DMS153 treated with DMSO at 0.1 percent for 48 hours (cell line): ENCODE data around the gene GGT1.
A peak's percentile ranks its signal among the peaks of the same experiment; 100 is the strongest.
"Not testable (repeated sequence)": the region's sequence is repeated elsewhere in the genome, so short reads cannot be mapped to it uniquely, and the experiment has no call there.

Source experiments
- DNase-seq: peaks from one replicate; lab custom pipeline; 2025; ENCODE audit not compliant: unreplicated experiment; lab: John Stamatoyannopoulos, UW

GGT1 gene

GRCh38 chr22:24583221-24584165 is 19.5 kb upstream of the GGT1 start:
- DNase-seq: peak; percentile 60

GRCh38 chr22:24584166-24584790 is 18.7 kb upstream of the GGT1 start:
- no peak for DNase-seq

DNA sequence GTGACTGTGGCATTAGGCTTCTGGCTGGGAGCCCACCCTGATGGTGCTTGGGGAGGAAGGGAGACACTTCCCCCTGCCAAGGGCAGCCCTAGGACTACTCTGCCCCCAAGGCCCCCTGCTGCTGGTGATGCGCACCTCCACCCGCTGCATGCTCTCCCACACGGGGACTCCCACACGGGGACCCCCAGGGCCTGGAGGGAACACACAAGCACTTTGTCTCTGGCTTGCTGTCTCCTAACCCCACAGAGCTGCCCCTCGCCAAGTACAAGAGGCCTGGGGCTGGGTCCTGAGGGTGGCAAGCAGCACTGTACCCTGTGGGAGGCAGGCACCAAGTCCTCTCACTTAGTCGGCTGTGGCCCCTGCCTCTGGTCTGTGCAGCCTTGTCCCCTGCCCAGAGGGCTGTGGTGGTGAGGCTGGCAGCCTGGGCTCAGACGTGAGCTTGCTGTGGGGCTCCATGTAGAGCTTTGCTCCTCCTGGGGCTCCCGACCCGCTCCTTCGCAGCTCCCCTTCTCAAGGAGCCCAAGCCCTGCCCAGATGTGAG is 18.1 kb upstream of the GGT1 start:
- DNase-seq: no peak

- DNase-seq: no peak
Observed at GRCh38 chr22:24585461-24585860, 17.5 kb upstream of the GGT1 start.

DNA sequence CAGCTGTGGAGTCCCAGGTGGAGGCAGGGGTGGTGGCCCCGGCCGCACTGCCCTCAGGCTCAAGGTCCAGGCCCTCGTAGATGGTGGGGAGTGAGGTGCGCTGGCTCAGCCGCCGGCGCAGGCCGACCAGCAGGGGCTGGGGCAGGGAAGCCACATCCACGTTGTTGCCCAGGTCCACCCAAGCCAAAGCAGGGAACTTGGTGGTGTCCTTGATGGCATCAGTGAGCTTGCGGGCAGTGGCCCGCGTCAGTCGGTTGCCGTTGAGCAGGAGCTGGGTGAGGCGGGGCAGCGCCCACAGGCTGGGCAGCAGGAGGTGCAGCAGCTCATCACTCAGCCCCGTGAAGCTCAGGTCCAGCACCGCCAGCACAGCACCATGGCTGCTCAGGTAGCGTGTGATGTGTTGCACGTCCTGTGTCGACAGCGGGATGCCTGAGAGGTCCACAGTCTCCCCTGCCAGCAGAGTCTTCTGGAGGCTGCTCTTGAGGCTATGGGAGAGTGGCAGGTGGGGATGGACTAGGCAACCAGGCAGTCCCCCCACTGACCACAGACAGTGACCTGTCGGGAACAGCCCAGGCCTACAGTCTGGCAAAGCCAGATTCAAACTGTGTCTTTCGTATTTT is 17.0 kb upstream of the GGT1 start:
- no peak for DNase-seq

DNA sequence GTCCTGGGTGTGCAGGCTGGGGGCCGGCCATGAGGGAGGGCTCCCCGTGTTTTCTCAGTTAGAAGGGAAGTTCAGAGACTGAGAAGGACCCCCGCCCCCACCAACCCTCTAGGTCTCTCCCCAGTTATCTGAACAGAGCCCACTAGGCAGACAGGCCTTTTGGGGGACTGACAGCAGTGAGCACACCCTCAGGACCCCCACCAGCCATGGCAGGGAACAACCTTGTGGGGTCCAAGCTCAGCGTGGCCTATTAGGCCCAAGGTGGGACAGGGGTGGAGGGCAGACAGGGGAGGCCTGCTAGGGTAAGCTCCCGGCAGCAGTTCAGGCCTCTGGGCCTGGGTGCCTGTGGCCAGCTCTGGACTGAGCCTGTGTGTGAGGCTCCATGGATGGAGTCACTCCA is 15.7 kb upstream of the GGT1 start:
- DNase-seq: no peak

- no peak for DNase-seq
Observed at GRCh38 chr22:24587948-24588347, 15.0 kb upstream of the GGT1 start.

GRCh38 chr22:24588381-24588756 is 14.6 kb upstream of the GGT1 start:
- no peak for DNase-seq

- no peak for DNase-seq
Observed at GRCh38 chr22:24588757-24589481, 14.1 kb upstream of the GGT1 start.

DNA sequence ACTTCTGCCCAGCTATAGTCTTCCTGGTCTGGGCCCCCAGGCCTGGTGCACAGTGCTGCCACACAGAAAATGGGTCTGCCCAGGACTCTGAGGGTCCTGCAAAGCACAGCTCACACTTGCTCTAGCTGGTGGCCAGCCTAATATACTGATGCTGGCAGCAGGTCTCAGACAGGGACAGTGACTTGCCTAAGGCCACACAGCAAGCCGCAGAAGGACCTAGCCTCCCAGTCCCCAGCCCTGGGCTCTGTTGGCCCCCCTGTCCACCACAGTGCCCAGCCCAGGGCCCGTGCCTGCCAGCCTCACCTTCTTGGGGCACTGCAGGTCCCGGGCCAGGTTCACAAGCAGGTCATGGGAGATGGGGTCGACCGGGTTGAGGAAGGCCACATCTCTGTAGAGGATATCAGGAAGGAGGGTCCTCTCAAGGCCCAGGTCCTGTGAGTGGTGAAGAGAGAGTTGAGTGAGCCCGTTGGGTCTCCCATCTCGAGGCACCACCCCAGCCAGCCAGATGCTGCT is 13.4 kb upstream of the GGT1 start:
- no peak for DNase-seq

DNA sequence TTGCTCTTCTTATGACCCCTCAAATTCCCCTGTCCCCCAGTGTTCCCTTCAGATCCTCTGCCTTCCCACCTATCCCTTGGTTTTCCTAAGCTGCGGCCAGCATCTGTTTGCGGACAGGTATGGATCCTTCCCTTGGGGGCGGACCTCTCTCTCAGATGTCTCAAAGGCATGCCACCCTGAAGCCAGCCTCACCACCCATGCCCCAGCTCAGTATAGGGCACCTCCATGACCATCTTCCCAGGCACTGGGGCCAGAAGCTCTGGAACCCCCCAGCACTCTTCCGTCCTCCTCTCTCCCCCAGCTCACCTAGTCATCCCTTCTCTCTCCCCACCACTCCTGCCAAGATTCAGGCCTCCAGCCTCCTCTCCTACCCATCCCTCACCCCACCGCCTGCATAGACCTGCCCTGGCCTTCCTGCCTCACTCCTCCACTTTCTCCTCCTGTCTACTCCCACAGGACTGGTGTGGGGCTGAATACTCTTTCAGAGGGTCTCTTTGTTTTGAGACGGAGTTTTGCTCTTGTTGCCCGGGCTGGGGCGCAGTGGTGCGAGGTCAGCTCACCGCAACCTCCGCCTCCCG is 12.3 kb upstream of the GGT1 start:
- DNase-seq: no peak

- DNase-seq: no peak
Observed at GRCh38 chr22:24591286-24591830, 11.6 kb upstream of the GGT1 start.

DNA sequence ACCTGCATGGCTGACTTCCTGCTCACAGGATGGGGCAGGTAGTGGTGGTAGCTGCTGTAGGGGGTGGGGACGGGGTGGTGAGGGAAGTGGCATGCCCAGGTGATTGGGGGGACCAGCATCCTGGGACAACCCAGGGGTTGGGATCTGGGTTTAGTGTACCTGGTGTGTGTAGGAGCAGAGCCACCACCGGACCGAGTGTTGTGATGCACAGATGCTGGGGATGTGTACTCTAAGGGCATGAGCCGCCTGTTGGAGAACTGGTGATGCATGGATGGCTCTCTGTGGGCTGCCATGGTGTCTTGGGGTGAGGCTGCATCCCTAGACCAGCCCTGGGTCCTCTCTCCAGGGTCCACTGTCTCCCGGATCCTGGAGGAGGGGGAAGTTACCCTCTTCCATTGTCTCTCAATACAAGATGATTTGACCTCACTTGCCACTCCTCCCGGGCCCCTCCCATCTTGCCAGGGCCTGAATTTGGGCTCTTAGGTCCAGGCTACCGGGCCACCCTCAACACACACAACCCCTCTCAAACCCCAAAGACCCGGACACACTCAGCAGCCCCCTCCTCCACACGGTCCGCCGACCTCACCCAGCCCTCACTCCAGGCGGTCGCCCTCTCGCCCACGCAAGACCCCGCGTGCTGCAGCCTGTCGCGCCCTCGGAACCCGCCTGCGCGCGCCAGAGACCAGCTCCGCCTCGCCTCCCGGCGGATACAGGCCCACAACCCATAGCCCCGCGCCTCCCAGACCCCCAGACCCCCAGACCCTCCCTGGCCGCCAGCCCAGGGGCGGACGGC is 10.7 kb upstream of the GGT1 start:
- DNase-seq: no peak

DNA sequence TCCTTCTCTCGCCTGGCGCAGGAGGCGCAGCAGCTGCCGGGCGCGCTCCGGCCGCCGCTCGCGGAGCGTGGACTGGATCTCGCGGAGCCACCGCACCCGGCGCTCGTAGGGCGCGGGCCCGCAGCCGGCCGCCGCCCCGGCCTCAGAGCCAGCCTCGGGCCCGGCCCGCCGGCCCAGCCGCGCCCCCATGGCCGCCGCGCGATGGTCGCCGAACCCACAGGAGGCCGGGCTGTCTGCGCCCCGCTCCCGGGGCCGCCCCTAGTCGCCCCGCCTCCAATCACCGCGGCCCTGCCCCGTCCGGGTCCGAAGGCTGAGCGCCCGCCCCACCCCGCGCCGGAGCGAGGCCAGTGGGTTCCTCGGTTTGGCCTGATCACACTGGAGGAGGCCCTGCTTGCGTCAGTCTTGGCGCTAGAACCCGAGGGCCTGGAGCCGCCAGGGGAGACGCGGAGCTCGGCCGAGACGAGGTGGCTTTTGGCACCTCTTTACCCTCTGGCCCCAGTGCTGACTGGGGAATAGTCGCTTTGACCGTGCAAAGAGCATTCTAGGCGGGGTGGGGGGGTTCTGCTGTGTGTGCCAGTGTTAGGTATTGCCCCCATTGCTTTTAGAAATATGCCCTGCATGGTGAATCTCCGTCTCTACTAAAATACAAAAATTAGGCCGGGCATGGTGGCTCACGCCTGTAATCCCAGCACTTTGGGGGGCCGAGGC is 10.0 kb upstream of the GGT1 start, which contains the start of gene LRRC75B:
Gene LRRC75B (minus strand): TSS at position 223 of the 708 bp plus-strand sequence. CDS start 34 bp downstream, at position 189.
- DNase-seq: peak; percentile 13

DNA sequence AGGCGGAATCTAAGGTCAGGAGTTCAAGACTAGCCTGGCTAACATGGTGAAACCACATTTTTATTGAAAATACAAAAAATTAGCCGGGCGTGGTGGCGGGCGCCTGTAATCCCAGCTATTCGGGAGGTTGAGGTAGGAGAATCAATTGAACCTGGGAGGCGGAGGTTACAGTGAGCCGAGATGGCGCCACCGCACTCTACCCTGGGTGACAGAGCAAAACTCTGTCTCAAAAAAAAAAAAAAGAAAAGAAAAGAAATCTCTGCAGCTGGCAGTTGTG is 9.5 kb upstream of the GGT1 start:
- DNase-seq: not testable (repeated sequence)

DNA sequence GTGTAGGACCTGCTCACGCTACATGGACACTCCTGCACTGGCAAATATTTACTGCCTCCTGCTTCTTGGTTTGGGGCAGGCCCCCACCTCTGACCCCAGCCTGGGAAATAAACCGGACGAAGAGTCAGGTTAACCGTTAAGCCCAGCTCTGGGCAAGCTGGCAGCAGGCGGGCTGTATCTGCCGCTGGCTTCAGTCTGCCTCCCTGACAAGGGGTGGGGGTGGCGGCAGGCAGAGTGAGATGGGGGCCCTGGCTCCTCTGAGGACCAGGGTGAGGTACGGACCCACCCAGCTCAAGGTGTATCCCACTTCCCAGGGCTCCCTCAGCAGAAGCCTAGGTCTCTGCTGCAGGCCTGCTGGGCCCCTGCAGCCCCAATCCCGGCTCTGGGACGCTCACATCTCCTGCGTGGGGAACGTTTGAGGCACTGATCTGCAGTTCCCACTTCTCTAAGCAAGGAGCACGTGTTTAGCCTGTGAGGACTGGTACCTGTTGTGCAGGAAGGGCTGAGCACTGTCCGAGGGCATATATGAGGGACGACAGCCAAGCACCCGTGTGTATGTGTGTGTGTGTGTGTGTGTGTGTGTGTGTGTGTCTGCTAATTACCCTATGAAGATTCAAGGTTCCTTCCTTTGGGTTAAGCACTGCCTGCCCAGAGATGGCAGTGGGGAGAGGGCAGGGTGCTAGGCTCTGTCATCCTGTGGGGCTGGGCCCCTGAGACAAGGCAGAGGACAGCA is 9.0 kb upstream of the GGT1 start:
- DNase-seq: no peak

- no peak for DNase-seq
Observed at GRCh38 chr22:24594569-24595120, 8.3 kb upstream of the GGT1 start.

DNA sequence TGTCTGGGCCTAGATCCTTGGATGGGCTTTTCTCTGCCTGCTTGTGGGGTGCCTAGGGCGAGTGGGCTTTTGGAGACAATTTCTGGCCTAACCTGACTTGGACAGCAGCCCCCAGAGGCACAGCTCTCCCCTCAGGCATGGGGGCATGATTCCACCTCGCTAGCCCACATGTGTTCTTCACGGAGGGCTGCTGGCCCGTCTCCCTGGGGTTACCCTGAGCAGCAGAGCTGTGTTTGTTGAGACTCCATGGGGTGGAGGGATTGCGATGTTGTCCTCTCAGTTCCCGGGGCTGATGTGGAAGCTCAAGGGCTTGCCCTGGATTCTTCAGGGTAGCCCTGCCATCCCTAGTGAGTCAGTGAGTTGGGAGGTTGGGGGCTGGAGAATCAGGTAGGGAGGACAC is 7.8 kb upstream of the GGT1 start:
- DNase-seq: no peak
